G401 (cell line): ENCODE data around the gene ATG16L1. TPM values are rescaled to one million over a fixed set of nuclear protein-coding genes. Genes with fewer than 3 reads are reported as not detected.

Source experiments
- DNase-seq: peaks from one replicate; pipeline ENCODE4 v3.0.0-alpha.2; 2015; ENCODE audit warnings: low spot score
- in situ Hi-C: cut with HindIII; loops from 2 replicates; pipeline ENCODE4 v1.10.0; 2016; ENCODE audit warnings: low sequenced_read_pairs, mixed read lengths
- total RNA-seq: library from RNA; depleted of rRNA; stranded (reverse); fragments of >200 nt; shearing (Covaris generic); gene quantifications from 2 replicates; pipeline ENCODE4 v1.2.3, GENCODE V29; 2014; rRNA removed

Gene ATG16L1
- total RNA-seq, result 30.8 and 38.8 TPM in 2 replicates

DNA sequence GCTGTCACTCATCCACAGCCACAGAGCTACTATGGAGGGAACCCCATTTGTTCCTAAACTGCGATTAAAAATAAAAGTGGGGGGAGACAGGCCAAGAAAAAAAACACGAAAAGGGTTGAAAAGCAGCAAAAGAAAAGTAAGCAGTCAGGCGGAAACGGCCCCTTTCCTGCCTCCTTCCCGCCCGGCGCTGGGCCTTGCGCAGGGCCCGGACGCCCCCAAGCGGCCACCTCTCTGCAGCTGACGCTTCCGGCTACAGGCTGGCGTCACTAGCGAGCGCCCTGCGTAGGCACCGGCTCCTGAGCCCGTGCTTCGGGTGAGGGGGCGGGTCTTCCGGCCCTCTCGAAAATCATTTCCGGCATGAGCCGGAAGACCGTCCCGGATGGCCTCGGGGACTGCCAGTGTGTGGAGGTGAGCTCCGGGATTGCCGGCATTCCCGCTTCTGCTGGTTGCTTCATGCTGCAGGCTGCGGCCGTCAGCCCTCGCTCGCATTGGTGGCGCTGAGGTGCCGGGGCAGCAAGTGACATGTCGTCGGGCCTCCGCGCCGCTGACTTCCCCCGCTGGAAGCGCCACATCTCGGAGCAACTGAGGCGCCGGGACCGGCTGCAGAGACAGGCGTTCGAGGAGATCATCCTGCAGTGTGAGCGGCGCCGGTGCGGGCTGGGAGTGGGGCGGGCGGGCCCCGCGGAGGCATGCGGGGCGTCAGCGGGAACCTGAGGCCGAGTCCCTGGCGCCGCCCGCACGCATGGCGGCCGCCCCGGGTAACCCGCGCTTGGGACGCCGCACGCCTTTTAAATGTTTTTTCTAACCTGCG lies at the start of gene ATG16L1:
Gene ATG16L1, plus strand, starts transcription at position 368 of the 811 bp plus-strand sequence. Its CDS starts 155 bp downstream, at position 523.
- DNase-seq, result peak; percentile 95
- in situ Hi-C loops, result no loop called here

GRCh38 chr2:233202531-233202944 lies 48.9 kb upstream of the ATG16L1 start:
- in situ Hi-C loops, result no loop called here

DNA sequence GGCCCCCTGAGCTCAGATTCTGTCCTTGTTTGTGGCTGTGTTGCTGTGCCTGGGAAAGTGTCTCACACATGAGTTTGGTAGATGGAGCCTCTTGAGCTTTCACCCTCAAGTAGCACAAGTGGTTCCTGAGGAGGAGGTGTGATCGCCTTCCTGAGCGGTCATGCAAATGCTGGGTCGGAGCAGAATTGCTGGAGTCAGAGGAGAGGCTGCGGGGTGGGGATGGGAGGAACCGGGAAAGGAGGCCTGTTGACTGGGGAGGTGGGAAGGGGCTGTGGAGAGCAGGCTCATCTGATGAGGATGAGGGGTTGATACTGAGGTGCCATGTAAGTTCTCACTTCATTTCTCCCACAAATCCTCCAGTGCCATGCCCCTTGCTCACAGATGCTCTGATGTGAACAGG lies 48.4 kb upstream of the ATG16L1 start:
- DNase-seq, result no peak
- in situ Hi-C loops, result no loop called here

More at GRCh38 chr2:233202531-233202944, 48.9 kb upstream of the ATG16L1 start:
- DNase-seq, result no peak

DNA sequence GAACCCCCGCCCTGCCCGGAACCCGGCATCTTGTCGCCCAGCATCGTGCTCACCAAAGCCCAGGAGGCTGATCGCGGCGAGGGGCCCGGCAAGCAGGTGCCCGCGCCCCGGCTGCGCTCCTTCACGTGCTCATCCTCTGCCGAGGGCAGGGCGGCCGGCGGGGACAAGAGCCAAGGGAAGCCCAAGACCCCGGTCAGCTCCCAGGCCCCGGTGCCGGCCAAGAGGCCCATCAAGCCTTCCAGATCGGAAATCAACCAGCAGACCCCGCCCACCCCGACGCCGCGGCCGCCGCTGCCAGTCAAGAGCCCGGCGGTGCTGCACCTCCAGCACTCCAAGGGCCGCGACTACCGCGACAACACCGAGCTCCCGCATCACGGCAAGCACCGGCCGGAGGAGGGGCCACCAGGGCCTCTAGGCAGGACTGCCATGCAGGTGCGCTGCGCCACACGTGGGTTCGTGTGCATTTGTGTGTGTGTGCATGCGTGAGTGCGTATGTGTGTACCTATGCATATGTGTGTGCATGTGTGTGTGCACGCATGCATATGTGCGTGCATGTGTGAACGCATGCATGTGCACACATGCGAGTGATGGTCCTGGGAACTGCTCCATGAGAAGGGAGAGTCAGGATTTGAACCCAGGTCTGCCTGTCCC lies 47.1 kb upstream of the ATG16L1 start:
- in situ Hi-C loops, result no loop called here
- no peak for DNase-seq

DNA sequence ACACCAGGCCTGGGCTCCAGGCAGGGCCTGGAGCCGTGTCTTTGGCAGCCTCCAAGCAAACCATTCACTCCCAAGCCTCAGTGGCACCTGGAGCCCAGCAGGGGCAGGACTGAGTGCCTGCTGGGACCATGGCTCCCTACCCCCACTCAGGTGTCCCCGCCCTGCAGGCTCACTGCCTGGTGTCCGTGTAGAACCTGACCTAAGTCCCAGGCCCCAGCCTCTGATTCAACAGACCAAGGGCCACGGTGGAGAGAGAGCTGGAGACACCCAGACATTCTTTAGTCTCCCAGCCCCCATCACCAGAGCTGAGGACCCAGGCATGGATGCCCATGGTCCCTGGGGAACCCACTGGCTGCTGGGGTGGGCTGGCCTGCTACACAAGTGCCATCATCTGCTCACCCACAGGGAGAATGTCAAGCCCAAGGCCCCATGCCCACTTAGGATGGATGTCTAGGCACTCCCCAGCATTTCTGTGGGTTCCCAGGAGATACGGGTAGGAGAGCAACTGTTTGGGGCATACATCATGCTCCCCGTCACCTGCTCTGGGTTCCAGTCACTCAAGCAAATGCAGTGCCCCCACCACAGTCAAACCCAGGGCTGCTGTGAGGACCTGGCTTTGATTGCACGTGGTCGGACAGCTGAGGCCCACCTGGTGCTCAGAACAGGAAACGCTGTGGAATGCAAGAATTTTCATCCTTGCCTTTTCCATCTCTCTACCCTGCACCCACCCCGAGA lies 42.9 kb upstream of the ATG16L1 start:
- in situ Hi-C loops, result no loop called here
- DNase-seq, result no peak

DNA sequence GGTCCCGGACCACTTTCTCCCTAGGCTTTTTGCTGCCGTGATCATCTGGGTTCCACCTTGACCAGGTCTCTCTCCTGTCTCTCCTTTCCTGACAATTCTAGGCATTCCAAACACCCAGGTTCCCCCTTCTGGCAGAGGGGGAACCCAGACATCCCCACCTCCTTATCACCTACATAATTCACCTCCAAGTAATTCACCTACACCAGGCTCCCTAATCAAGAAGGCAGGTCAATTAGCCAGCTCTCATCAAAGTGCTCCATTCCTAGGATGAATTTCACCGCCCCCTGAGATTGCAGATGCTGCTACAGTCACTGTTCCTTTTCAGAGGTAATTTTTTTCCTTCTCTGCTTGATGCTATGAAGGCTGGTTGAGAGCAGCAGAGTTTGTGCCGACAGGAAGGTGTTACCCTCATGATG lies 42.3 kb upstream of the ATG16L1 start:
- in situ Hi-C loops, result no loop called here
- no peak for DNase-seq

- peak; percentile 30 for DNase-seq
- in situ Hi-C loops, result no loop called here
Measured at GRCh38 chr2:233209533-233210171, 41.8 kb upstream of the ATG16L1 start.

DNA sequence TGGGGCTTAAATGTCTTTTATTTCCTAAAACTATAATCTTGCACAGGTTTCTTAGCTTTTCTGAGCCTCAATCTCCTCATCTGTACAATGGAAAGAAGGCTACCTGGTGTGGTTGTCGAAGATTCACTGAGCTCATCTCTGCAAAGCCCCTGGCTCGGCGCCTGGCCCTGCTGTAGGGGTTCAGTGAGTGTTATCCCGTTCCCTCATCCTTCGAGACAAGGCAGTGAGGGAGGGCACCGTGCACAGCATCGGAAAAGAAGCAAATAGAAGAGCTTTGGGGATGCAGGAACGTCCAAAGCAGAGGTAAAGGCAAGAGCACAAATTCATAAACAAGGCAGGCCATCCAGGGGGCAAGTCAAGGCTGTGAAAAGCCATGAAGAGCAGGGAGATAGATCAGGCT lies 41.2 kb upstream of the ATG16L1 start:
- no peak for DNase-seq
- in situ Hi-C loops, result no loop called here

DNA sequence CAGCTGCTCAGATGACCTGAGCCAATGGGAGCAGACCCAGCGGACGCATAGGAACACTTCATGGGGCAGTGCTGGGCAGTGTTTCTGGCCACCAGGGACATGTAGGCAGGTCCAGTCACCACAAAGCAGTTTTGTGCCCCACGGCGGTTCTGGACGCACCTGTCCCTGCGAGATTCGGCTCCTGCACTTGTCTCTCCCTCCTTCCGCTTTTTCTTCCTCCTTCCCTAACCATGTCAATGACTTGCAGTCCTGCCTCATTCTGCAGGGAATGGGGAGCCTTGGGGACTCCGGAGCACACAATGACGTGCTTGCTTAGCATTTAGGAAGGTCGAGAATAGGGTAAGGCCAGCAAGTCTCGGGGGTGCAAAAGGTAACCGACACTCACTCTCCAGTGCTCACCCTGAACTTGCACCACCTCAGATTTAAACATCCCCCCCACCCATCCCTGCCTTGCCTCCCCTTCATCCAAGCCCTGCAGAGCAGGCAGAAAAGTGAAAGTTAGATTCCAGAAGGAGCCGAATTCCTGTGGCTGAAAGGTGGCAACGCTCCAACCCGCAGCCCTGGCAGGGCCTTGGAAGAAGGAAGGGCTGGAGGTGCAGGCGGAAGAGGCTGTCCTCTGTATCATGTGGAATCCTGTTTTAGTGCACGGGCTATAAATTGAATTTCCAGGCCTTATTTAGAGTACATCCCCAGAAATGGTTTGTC lies 40.5 kb upstream of the ATG16L1 start:
- peak; percentile 46 for DNase-seq
- in situ Hi-C loops, result no loop called here

GRCh38 chr2:233211548-233211895 lies 40.0 kb upstream of the ATG16L1 start:
- in situ Hi-C loops, result no loop called here
- DNase-seq, result no peak

GRCh38 chr2:233213011-233213410 lies 38.5 kb upstream of the ATG16L1 start:
- no peak for DNase-seq
- in situ Hi-C loops, result no loop called here

GRCh38 chr2:233213975-233214374 lies 37.5 kb upstream of the ATG16L1 start:
- in situ Hi-C loops, result no loop called here
- no peak for DNase-seq

- in situ Hi-C loops, result no loop called here
- DNase-seq, result no peak
Measured at GRCh38 chr2:233217892-233218377, 33.5 kb upstream of the ATG16L1 start.

GRCh38 chr2:233218836-233219235 lies 32.6 kb upstream of the ATG16L1 start:
- in situ Hi-C loops, result no loop called here
- DNase-seq, result no peak

- DNase-seq, result no peak
- in situ Hi-C loops, result no loop called here
Measured at GRCh38 chr2:233219848-233220247, 31.6 kb upstream of the ATG16L1 start.

DNA sequence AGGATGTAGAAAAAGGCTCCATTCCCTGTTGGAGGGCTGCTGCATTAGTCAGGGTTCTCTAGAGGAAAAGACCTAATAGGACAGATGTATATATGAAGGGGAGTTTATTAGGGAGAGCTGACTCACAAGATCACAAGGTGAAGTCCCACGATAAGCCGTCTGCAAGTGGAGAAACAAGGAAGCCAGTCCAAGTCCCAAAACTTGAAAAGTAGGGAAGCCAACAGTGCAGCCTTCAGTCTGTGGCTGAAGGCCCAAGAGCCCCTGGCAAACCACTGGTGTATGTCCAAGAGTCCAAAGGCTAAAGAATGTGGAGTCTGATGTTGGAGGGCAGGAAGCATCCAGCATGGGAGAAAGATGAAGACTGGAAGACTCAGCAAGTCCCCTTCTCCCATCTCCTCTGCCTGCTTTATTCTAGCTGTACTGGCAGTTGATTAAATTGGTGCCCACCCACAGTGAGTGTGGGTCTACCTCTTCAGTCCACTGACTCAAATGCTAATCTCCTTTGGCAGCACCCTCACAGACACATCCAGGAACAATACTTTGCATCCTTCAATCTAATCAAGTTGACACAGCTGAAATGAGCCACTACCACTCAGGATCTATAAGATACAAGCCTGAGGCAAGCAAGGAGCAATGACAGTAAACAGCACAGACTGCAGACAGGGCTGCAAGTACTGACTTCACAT lies 30.0 kb upstream of the ATG16L1 start:
- in situ Hi-C loops, result no loop called here

GRCh38 chr2:233223059-233223894 lies 28.2 kb upstream of the ATG16L1 start:
- in situ Hi-C loops, result no loop called here
- no peak for DNase-seq

More for the DNA sequence above, 30.0 kb upstream of the ATG16L1 start:
- DNase-seq, result no peak
